K562 (cell line): ENCODE results near the gene FGF21. TPM values are rescaled to one million over a fixed set of nuclear protein-coding genes. Genes with fewer than 3 reads are reported as not detected.

Experiments used
- EP300 ChIP-seq: IDR thresholded peaks from 2 replicates; pipeline ENCODE4 v1.6.1; 2012; ENCODE audit warnings: low read length, improper control_type of control experiment
- FOXA1 ChIP-seq: fragments of 450-650 bp; IDR thresholded peaks from 2 replicates; pipeline ENCODE4 v1.6.1; 2016; ENCODE audit warnings: mild to moderate bottlenecking, borderline replicate concordance
- GABPB2 ChIP-seq: fragments of 250-450 bp; sonication (Bioruptor Pico); conservative IDR thresholded peaks from 2 replicates; pipeline ENCODE4 v1.5.1; 2021; ENCODE audit warnings: mild to moderate bottlenecking
- HEY1 ChIP-seq: fragments of 250-450 bp; sonication (Bioruptor Pico); IDR thresholded peaks from 2 replicates; pipeline ENCODE4 v1.5.0; 2020; ENCODE audit warnings: mild to moderate bottlenecking, moderate library complexity, borderline replicate concordance
- NCOR1 ChIP-seq: fragments of 450-650 bp; IDR thresholded peaks from 2 replicates; pipeline ENCODE4 v1.6.1; 2016; ENCODE audit warnings: mild to moderate bottlenecking, moderate library complexity
- NFATC3 ChIP-seq: fragments of 450-650 bp; IDR thresholded peaks from 2 replicates; pipeline ENCODE4 v1.6.1; 2017; ENCODE audit warnings: mild to moderate bottlenecking
- RBFOX2 ChIP-seq: fragments of 200-400 bp; formaldehyde crosslinking; IDR thresholded peaks from 2 replicates; pipeline ENCODE4 v1.6.1; 2017; ENCODE audit warnings: low read depth, mild to moderate bottlenecking, low read length, moderate library complexity
- STAT5B ChIP-seq: fragments of 250-450 bp; sonication (Bioruptor Pico); IDR thresholded peaks from 2 replicates; pipeline ENCODE4 v1.8.0; 2021; ENCODE audit warnings: mild to moderate bottlenecking, inconsistent platforms
- TEAD4 ChIP-seq, 2 experiments: sonication (generic) in 1 of 2; formaldehyde crosslinking in 1 of 2; IDR thresholded peaks; 2 replicates each; pipeline versions ENCODE4 v1.6.1 to v1.8.0; 2012 to 2022; ENCODE audit warnings: borderline replicate concordance in 1 of 2, inconsistent platforms in 1 of 2, low read length in 1 of 2, mild to moderate bottlenecking in 1 of 2, missing genetic modification reagents in 1 of 2
- ZBTB1 ChIP-seq: sonication (generic); formaldehyde crosslinking; IDR thresholded peaks from 2 replicates; pipeline ENCODE4 v1.8.1; 2023; ENCODE audit warnings: missing genetic modification reagents, low read depth, mild to moderate bottlenecking, borderline replicate concordance
- ZNF12 ChIP-seq: sonication (generic); formaldehyde crosslinking; IDR thresholded peaks from 2 replicates; pipeline ENCODE4 v1.4.0; 2020; ENCODE audit warnings: mild to moderate bottlenecking, missing genetic modification reagents
- ZNF140 ChIP-seq: fragments of 250-450 bp; sonication (Bioruptor Pico); IDR thresholded peaks from 2 replicates; pipeline ENCODE4 v1.8.0; 2021; ENCODE audit warnings: moderate library complexity, mild to moderate bottlenecking, inconsistent platforms
- ZNF347 ChIP-seq: fragments of 450-650 bp; formaldehyde crosslinking; IDR thresholded peaks from 2 replicates; pipeline ENCODE4 v1.4.0; 2020; ENCODE audit warnings: low read depth, mild to moderate bottlenecking, moderate library complexity
- ZNF384 ChIP-seq: IDR thresholded peaks from 2 replicates; pipeline ENCODE4 v1.6.1; 2012; ENCODE audit warnings: low read depth, low read length, improper control_type of control experiment
- ZNF408 ChIP-seq: fragments of 250-450 bp; sonication (Bioruptor Pico); IDR thresholded peaks from 2 replicates; pipeline ENCODE4 v1.4.0; 2020; ENCODE audit warnings: low read depth, mild to moderate bottlenecking, moderate library complexity
- ZNF511 ChIP-seq: sonication (generic); formaldehyde crosslinking; IDR thresholded peaks from 2 replicates; pipeline ENCODE4 v1.8.0; 2022; ENCODE audit warnings: mild to moderate bottlenecking, missing genetic modification reagents
- ZNF586 ChIP-seq: fragments of 450-650 bp; formaldehyde crosslinking; conservative IDR thresholded peaks from 2 replicates; pipeline ENCODE4 v1.4.0; 2020; ENCODE audit warnings: mild to moderate bottlenecking, moderate library complexity
- polyA plus RNA-seq, 8 experiments: library from polyadenylated mRNA; depleted of rRNA in 4 of 8; stranded (reverse) in 5 of 8; unstranded in 3 of 8; fragments of >200 nt; fragmentation: Nextera tagmentation in 2 of 8; fragmentation: Illumina TruSeq in 1 of 8; extraction: Ambion mirVana in 2 of 8; extraction: Trizol in 1 of 8; gene quantifications; 2 replicates each; pipeline versions ENCODE4 v1.2.1 to v1.2.3, GENCODE V29; 2011 to 2014; ENCODE audit warnings: inconsistent platforms in 1 of 8, missing spikeins in 1 of 8
- total RNA-seq, 7 experiments: library from RNA; depleted of rRNA in 6 of 7; stranded (reverse); fragments of >200 nt in 6 of 7; fragmentation: Illumina TruSeq in 2 of 7; extraction: Trizol in 2 of 7; gene quantifications; 2 replicates each; pipeline versions ENCODE4 v1.2.1 to v1.2.3, GENCODE V29; 2011 to 2021; ENCODE audit warnings: low replicate concordance in 1 of 7
- TF ChIP-seq, protein P1 (sequence below), 3 experiments: fragments of 200-800 bp in 1 of 3; fragments of 250-450 bp in 1 of 3; fragments of 450-650 bp in 1 of 3; sonication (Bioruptor Pico) in 1 of 3; sonication (Bioruptor generic) in 1 of 3; formaldehyde crosslinking in 1 of 3; IDR thresholded peaks; 2 replicates each; pipeline versions ENCODE4 v1.6.1 to v1.8.0; 2016 to 2022; ENCODE audit warnings: mild to moderate bottlenecking in 2 of 3, missing genetic modification characterization in 2 of 3, missing compliant biosample characterization in 1 of 3, moderate library complexity in 1 of 3

Gene FGF21
- total and polyA plus RNA-seq, 9 of the 15 experiments (the other 6 are each of a cell fraction or from before 2014, with no cell fraction given) = 0.04 to 0.77 (median 0.09) TPM; not detected in 6

- TF ChIP-seq ZNF511 (CRISPR knock-in tag) (no peak), RBFOX2 (peak; percentile 60), ZNF408 (CRISPR knock-in tag) (no peak), ZNF140 (no peak), FOXA1 (no peak), HEY1 (CRISPR knock-in tag) (no peak), EP300 (peak; percentile 32; the same call in 1 of the 2 replicates), NCOR1 (peak; percentile 57), GABPB2 (no peak), ZNF586 (CRISPR knock-in tag) (no peak), ZNF12 (CRISPR knock-in tag) (no peak), STAT5B (CRISPR knock-in tag) (no peak), ZNF347 (no peak), NFATC3 (0 out of 2 replicates have a peak, but pooled peaks have one; percentile 35), TEAD4 (IDR thresholded peaks at IDR 0.05; ENCODE audit: low read length) (no peak), TEAD4 (CRISPR knock-in tag; IDR thresholded peaks at IDR 0.05; ENCODE audit: borderline replicate concordance) (no peak), ZNF384 (peak; percentile 65; the same call in 1 of the 2 replicates), ZBTB1 (CRISPR knock-in tag) (no peak)
- TF ChIP-seq, protein P1, sequence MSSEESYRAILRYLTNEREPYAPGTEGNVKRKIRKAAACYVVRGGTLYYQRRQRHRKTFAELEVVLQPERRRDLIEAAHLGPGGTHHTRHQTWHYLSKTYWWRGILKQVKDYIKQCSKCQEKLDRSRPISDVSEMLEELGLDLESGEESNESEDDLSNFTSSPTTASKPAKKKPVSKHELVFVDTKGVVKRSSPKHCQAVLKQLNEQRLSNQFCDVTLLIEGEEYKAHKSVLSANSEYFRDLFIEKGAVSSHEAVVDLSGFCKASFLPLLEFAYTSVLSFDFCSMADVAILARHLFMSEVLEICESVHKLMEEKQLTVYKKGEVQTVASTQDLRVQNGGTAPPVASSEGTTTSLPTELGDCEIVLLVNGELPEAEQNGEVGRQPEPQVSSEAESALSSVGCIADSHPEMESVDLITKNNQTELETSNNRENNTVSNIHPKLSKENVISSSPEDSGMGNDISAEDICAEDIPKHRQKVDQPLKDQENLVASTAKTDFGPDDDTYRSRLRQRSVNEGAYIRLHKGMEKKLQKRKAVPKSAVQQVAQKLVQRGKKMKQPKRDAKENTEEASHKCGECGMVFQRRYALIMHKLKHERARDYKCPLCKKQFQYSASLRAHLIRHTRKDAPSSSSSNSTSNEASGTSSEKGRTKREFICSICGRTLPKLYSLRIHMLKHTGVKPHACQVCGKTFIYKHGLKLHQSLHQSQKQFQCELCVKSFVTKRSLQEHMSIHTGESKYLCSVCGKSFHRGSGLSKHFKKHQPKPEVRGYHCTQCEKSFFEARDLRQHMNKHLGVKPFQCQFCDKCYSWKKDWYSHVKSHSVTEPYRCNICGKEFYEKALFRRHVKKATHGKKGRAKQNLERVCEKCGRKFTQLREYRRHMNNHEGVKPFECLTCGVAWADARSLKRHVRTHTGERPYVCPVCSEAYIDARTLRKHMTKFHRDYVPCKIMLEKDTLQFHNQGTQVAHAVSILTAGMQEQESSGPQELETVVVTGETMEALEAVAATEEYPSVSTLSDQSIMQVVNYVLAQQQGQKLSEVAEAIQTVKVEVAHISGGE (CRISPR knock-in tag; IDR thresholded peaks at IDR 0.05) = peak in 1 of 3 experiments; percentile 74; a peak in 2 of 6 replicates
These were observed 25.5 kb downstream of the FGF21 start (continued) for GRCh38 chr19:48780631-48781391.
